ELR (cell line): ENCODE results near the gene AMOTL1.
"Not testable (repeated sequence)": the region's sequence is repeated elsewhere in the genome, so short reads cannot be mapped to it uniquely, and the experiment has no call there.

ENCODE experiments used
- DNase-seq: peaks from one replicate; pipeline ENCODE4 v3.0.0-alpha.2; 2015; ENCODE audit warnings: low read depth

The AMOTL1 gene

GRCh38 chr11:94771390-94771789 lies 3.2 kb downstream of the AMOTL1 start:
- DNase-seq: no peak

GRCh38 chr11:94771951-94772350 lies 3.8 kb downstream of the AMOTL1 start:
- no peak for DNase-seq

GRCh38 chr11:94773842-94774241 lies 5.7 kb downstream of the AMOTL1 start:
- DNase-seq: no peak

GRCh38 chr11:94774345-94774744 lies 6.2 kb downstream of the AMOTL1 start:
- peak; percentile 64 for DNase-seq

- no peak for DNase-seq
Measured at GRCh38 chr11:94775567-94776327, 7.6 kb downstream of the AMOTL1 start.

- DNase-seq: peak; percentile 68
Measured at GRCh38 chr11:94776351-94777321, 8.5 kb downstream of the AMOTL1 start.

GRCh38 chr11:94780432-94780831 lies 12.3 kb downstream of the AMOTL1 start:
- DNase-seq: no peak

- peak; percentile 85 for DNase-seq
Measured at GRCh38 chr11:94781837-94782236, 13.7 kb downstream of the AMOTL1 start.

GRCh38 chr11:94782446-94782845 lies 14.3 kb downstream of the AMOTL1 start:
- DNase-seq: no peak

- DNase-seq: no peak
Measured at GRCh38 chr11:94784884-94785283, 16.7 kb downstream of the AMOTL1 start.

GRCh38 chr11:94785509-94785908 lies 17.4 kb downstream of the AMOTL1 start:
- no peak for DNase-seq

- DNase-seq: peak; percentile 67
Measured at GRCh38 chr11:94786264-94787126, 18.3 kb downstream of the AMOTL1 start.

GRCh38 chr11:94787801-94788200 lies 19.6 kb downstream of the AMOTL1 start:
- DNase-seq: no peak

GRCh38 chr11:94788396-94788795 lies 20.2 kb downstream of the AMOTL1 start:
- no peak for DNase-seq

- DNase-seq: no peak
Measured at GRCh38 chr11:94790197-94790596, 22.0 kb downstream of the AMOTL1 start.

- peak; percentile 60 for DNase-seq
Measured at GRCh38 chr11:94790661-94791180, 22.6 kb downstream of the AMOTL1 start.

GRCh38 chr11:94791216-94791889 lies 23.2 kb downstream of the AMOTL1 start:
- no peak for DNase-seq

- DNase-seq: not testable (repeated sequence)
Measured at GRCh38 chr11:94791942-94792341, 23.8 kb downstream of the AMOTL1 start.

- no peak for DNase-seq
Measured at GRCh38 chr11:94792451-94792850, 24.3 kb downstream of the AMOTL1 start.

- DNase-seq: peak; percentile 42
Measured at GRCh38 chr11:94793002-94793401, 24.8 kb downstream of the AMOTL1 start.

GRCh38 chr11:94793822-94794221 lies 25.7 kb downstream of the AMOTL1 start:
- DNase-seq: peak; percentile 77
